Ovary (tissue), 9 donors: ENCODE data around the gene ABCF1. TPM values are rescaled to one million over a fixed set of nuclear protein-coding genes. Genes with fewer than 3 reads are reported as not detected.
"Not testable (repeated sequence)": the region's sequence is repeated elsewhere in the genome, so short reads cannot be mapped to it uniquely, and the experiment has no call there.

ENCODE experiments used
- DNase-seq, 5 donors: peaks; one replicate each; pipeline ENCODE4 v3.0.0-alpha.2; 2019 to 2020
- H3K27ac ChIP-seq, 2 donors: fragments of 200-600 bp; one replicate each; pipeline versions ENCODE4 v1.5.1 to v1.8.0; 2019 to 2022
- H3K27me3 ChIP-seq: fragments of 200-600 bp; one replicate; pipeline ENCODE4 v1.8.0; 2022
- H3K36me3 ChIP-seq: fragments of 200-600 bp; sonication (generic); one replicate; pipeline ENCODE4 v1.5.1; 2019
- H3K4me1 ChIP-seq: one replicate; pipeline ENCODE4 v1.8.1; 2013; ENCODE audit warnings: mild to moderate bottlenecking, moderate library complexity; ENCODE audit not compliant: insufficient read depth
- H3K4me3 ChIP-seq: fragments of 200-600 bp; sonication (generic); one replicate; pipeline ENCODE4 v1.5.1; 2017
- H3K9me3 ChIP-seq, 2 donors: fragments of 200-600 bp in 1 of 2; sonication (generic) in 1 of 2; one replicate each; pipeline versions ENCODE4 v1.5.1 to v1.8.1; 2013 to 2019; ENCODE audit warnings: mild to moderate bottlenecking in 1 of 2, moderate library complexity in 1 of 2
- CTCF ChIP-seq, 3 donors: fragments of 450-650 bp in 2 of 3; fragments of 200-600 bp in 1 of 3; IDR thresholded peaks; one replicate each; pipeline versions ENCODE4 v1.5.1 to v1.8.0; 2016 to 2022; ENCODE audit warnings: antibody characterized with exemption in 3 of 3, mild to moderate bottlenecking in 1 of 3
- EP300 ChIP-seq: sonication (generic); formaldehyde crosslinking; IDR thresholded peaks from one replicate; pipeline ENCODE4 v1.6.1; 2017; ENCODE audit warnings: antibody characterized with exemption
- POLR2A ChIP-seq: fragments of 450-650 bp; IDR thresholded peaks from one replicate; pipeline ENCODE4 v1.6.1; 2017; ENCODE audit warnings: antibody characterized with exemption, mild to moderate bottlenecking, moderate library complexity
- WGBS, 3 donors: extraction: QIAGEN DNeasy Blood & Tissue Kit in 1 of 3; methylation state at CpG; one replicate each; pipeline versions ENCODE4 v1.1.5 to v1.1.7; 2013 to 2017; 5-methylcytosine and 5-hydroxymethylcytosine counted together
- intact Hi-C, 4 donors: fragments of 100-400 bp; cut with DNase I; formaldehyde crosslinking; loops; one replicate each; pipeline versions ENCODE4 v1.11.0 to v1.15.1; 2022 to 2023
- polyA plus RNA-seq, 2 donors: library from polyadenylated mRNA; stranded (reverse); fragments of 200-250 nt in 1 of 2; fragments of 350-450 nt in 1 of 2; fragmentation: Illumina TruSeq in 1 of 2; extraction: RNeasy Lipid Tissue Mini Kit (QIAGEN cat#74804) in 1 of 2; gene quantifications; one replicate each; pipeline ENCODE4 v1.2.3, GENCODE V29; 2013 to 2014
- total RNA-seq, 7 donors: library from RNA; depleted of rRNA in 2 of 7; stranded (reverse); fragments of >200 nt in 2 of 7; fragmentation: NEBNext Ultra II Directional in 3 of 7; extraction: Animal tissue kit (Norgen Biotek cat#: 25700) in 3 of 7; gene quantifications; one replicate each; pipeline versions ENCODE4 v1.1.0 to v1.2.4, GENCODE V29; 2016 to 2023
- donor health status: DM: no; HTN: no; CAD: no; lungs with moderate emphysema.
- donor health status: DM: no; HTN: no; CAD: no.
- donor health status: Bipolar disorder and iron deficiency.
- donor health status: DM: yes; HTN: yes; CAD: no.
- donor health status: DM: no; HTN: no; CAD: no.
- donor health status: DM: yes; HTN: yes; CAD: no.

Gene ABCF1
- total and polyA plus RNA-seq, 9 donors = 16.3 to 60.6 (median 36.0) TPM

GRCh38 chr6:30591008-30591407, 19.8 kb downstream of the ABCF1 start:
- Histone ChIP-seq H3K36me3 (no peaks in the 10 kb centered on the region), H3K27ac (no peak overlapping the region), H3K4me1 (no peaks in the 10 kb centered on the region), H3K9me3 (no peaks in the 10 kb centered on the region), H3K4me3 (no peak overlapping the region), H3K27me3 (no peaks in the 10 kb centered on the region)
- DNase-seq = no peak
- intact Hi-C loops = no loop called here
- 13 to 36% (median 21%) methylated on average over 1 of the region's 1 CpG for WGBS, 3 donors
- TF ChIP-seq POLR2A (no peak), CTCF (IDR thresholded peaks at IDR 0.05) (no peak)

DNA sequence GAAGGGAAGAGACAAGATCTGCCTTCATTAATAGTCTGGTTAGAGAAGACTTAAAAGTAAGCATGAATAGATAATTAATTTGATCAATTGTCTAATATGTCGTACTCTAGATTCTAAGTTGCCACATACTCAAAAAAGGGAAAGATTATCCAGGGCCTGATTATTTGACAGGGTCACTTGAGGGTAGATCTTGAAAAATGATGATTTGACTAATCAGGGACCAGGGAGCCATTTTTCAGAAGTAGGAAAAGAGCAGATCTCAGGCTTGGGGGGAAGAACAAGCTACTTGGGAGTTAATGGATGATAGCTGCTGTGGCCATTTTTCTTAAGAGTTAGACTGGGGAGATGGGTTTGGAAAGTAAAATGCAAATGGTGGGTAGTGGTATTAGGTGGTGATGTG, 21.0 kb downstream of the ABCF1 start:
- no peak for DNase-seq
- Histone ChIP-seq H3K27ac (no peak overlapping the region), H3K9me3 (no peaks in the 10 kb centered on the region), H3K4me1 (no peaks in the 10 kb centered on the region), H3K36me3 (no peaks in the 10 kb centered on the region), H3K27me3 (no peaks in the 10 kb centered on the region), H3K4me3 (no peak overlapping the region)
- WGBS, 3 donors = 93 to 100% (median 98%) methylated on average over 1 of the region's 1 CpG
- intact Hi-C loops = no loop called here
- TF ChIP-seq CTCF (IDR thresholded peaks at IDR 0.05) (no peak), POLR2A (no peak), EP300 (no peak)

DNA sequence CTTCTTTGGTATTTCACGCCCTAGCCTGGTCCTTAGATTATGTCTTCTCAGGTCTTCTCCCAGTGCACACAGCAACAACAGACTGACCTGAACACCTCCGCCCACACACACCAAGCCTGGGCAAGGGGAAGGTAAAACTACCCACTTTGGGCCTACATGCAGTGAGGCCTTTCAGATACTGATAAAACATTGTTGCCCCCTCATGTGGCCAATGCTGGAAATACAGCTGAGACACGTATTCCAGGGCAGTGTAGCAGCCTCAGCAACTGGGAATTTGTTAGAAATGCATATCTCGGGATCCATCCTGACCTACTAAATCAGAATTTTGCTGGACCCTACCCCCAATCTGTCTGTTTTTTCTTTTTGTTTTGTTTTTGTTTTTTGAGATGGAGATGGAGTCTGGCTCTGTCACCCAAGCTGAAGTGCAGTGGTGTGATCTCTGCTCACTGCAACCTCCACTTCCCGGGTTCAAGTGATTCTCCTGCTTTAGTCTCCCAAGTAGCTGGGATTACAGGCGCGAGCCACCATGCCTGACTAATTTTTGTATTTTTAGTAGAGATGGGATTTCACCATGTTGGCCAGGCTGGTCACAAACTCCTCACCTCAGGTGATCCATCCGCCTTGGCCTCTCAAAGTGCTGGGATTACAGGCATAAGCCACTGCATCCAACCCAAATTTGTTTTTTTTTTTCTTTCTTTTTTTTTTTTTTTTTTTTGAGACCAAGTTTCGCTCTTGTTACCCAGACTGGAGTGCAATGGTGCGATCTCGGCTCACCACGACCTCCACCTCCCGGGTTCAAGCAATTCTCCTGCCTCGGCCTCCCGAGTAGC, 26.3 kb downstream of the ABCF1 start:
- intact Hi-C loops, H3K9me3 ChIP-seq, H3K4me1 ChIP-seq, H3K27me3 ChIP-seq, H3K4me3 ChIP-seq, H3K27ac ChIP-seq, H3K36me3 ChIP-seq: not testable (repeated sequence)
- WGBS, 3 donors = 72 to 76% (median 72%) methylated on average over 15 of the region's 15 CpGs
- TF ChIP-seq CTCF (IDR thresholded peaks at IDR 0.05) = peak; percentile 40 to 69 (median 62)
- DNase-seq = peak; percentile 48 to 82 (median 72)

DNA sequence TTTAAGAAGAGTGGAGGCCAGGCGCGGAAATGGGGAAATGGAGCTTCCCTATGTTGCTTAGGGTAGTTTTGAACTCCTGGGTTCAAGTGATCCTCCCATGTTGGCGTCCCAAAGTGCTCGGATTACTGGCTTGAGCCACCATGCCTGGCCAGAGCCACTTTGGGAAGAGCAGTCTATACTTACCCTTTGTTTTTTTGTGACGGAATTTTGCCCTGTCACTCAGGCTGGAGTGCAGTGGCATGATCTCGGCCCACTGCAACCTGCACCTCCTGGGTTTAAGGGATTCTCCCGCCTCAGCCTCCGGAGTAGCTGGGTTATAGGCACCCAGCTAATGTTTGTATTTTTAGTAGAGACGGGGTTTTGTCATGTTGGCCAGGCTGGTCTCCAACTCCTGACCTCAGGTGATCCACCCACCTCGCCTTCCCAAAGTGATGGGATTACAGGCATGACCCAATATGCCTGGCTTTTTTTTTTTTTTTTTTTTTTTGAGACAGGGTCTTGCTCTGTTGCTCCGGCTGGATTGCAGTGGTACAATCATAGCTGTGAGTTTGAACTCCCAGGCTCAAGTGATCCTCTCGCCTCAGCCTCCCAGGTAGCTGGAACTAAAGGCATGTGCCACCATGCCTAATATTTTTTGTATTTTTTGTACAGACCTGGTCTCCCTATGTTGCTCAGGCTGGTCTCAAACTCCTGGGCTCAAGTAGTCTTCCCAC, 27.8 kb downstream of the ABCF1 start:
- no peak for TF ChIP-seq CTCF (IDR thresholded peaks at IDR 0.05)
- no peak for TF ChIP-seq POLR2A
- no peak for TF ChIP-seq EP300
- Histone ChIP-seq H3K4me3 (no peak overlapping the region), H3K4me1 (no peaks in the 10 kb centered on the region), H3K9me3 (no peaks in the 10 kb centered on the region), H3K36me3 (no peaks in the 10 kb centered on the region), H3K27ac (no peak overlapping the region), H3K27me3 (no peaks in the 10 kb centered on the region)
- 66 to 73% (median 69%) methylated on average over 12 of the region's 12 CpGs for WGBS, 3 donors
- DNase-seq = no peak
- intact Hi-C loops = no loop called here
